HCT116 (cell line): ENCODE data around the gene EIF2S3. TPM values are rescaled to one million over a fixed set of nuclear protein-coding genes. Genes with fewer than 3 reads are reported as not detected.

ENCODE experiments used
- ATAC-seq: fragments of 200-7000 bp; cut with Tn5 transposase; 2 replicates; pipeline ENCODE4 v1.9.1; 2020; ENCODE audit warnings: mild to moderate bottlenecking, moderate library complexity
- BruUV-seq: library from RNA; stranded (reverse); fragments of 400-500 nt; replicated peaks from 2 replicates; lab custom pipeline; 2021; lab: Mats Ljungman, UMichigan
- CTCF ChIA-PET: fragments of 300-600 bp; sonication (Branson Sonifier 250); formaldehyde crosslinking; loops from one replicate; lab custom pipeline; 2021; ENCODE audit warnings: antibody characterized with exemption; lab: Charles Lee
- POLR2A ChIA-PET: fragments of 300-600, 350-600 bp; sonication (Branson Sonifier 250); formaldehyde crosslinking; loops from one replicate; lab custom pipeline; 2021; ENCODE audit warnings: antibody characterized with exemption; lab: Charles Lee
- RAD21 ChIA-PET, 2 experiments: fragments of 300-600 bp; sonication (Branson Sonifier 250); formaldehyde crosslinking; loops; one replicate each; lab custom pipeline; 2023; ENCODE audit warnings: low total read pairs in 2 of 2; ENCODE audit not compliant: uncharacterized antibody in 2 of 2, unreplicated experiment in 2 of 2, low non-redundant PET in 1 of 2; lab: Charles Lee
- DNase-seq: peaks from one replicate; pipeline ENCODE4 v3.0.0-alpha.2; 2010; ENCODE audit warnings: low read depth, low spot score
- H2AFZ ChIP-seq: fragments of 200-600 bp; shearing (Covaris generic), sonication (generic); 2 replicates; pipeline ENCODE4 v1.6.1; 2017; ENCODE audit warnings: low read depth, mixed run types, mixed read lengths, antibody characterized with exemption, low read length; ENCODE audit not compliant: poor library complexity, severe bottlenecking
- H3K27ac ChIP-seq: 2 replicates; pipeline ENCODE4 v1.5.1; 2012; ENCODE audit warnings: low read depth, low read length
- H3K27me3 ChIP-seq: fragments of 200-600 bp; sonication (generic); 2 replicates; pipeline ENCODE4 v1.6.1; 2016; ENCODE audit warnings: mixed run types, low read length, mixed read lengths; ENCODE audit not compliant: insufficient read depth
- H3K36me3 ChIP-seq, 2 experiments: fragments of 200-500 bp in 1 of 2; fragments of 200-600 bp in 1 of 2; sonication (Bioruptor generic) in 1 of 2; sonication (generic) in 1 of 2; 2 replicates each; pipeline versions ENCODE4 v1.5.1 to v1.6.1; 2014 to 2016; ENCODE audit warnings: low read length in 2 of 2, inconsistent platforms in 1 of 2, mixed read lengths in 1 of 2, mixed run types in 1 of 2; ENCODE audit not compliant: insufficient read depth in 2 of 2, control insufficient read depth in 1 of 2
- H3K4me1 ChIP-seq, 2 experiments: fragments of 200-600 bp in 1 of 2; sonication (generic) in 1 of 2; 2 replicates each; pipeline versions ENCODE4 v1.5.1 to v1.6.1; 2012 to 2017; ENCODE audit warnings: low read length in 2 of 2, inconsistent platforms in 1 of 2, mild to moderate bottlenecking in 1 of 2, mixed read lengths in 1 of 2, mixed run types in 1 of 2, moderate library complexity in 1 of 2; ENCODE audit not compliant: insufficient read depth in 2 of 2, control insufficient read depth in 1 of 2
- H3K4me2 ChIP-seq: fragments of 200-600 bp; sonication (generic); 2 replicates; pipeline ENCODE4 v1.6.1; 2017; ENCODE audit warnings: mixed run types, low read length, mixed read lengths
- H3K4me3 ChIP-seq, 2 experiments: fragments of 200-600 bp in 1 of 2; sonication (generic) in 1 of 2; replicated peaks in 1 of 2; 2 replicates each; pipeline ENCODE4 v1.5.1; 2011 to 2016; ENCODE audit warnings: low read length in 2 of 2, control low read depth in 1 of 2, low read depth in 1 of 2, mild to moderate bottlenecking in 1 of 2, mixed read lengths in 1 of 2, mixed run types in 1 of 2
- H3K79me2 ChIP-seq: fragments of 200-600 bp; sonication (generic); 2 replicates; pipeline ENCODE4 v1.6.1; 2017; ENCODE audit warnings: mild to moderate bottlenecking, mixed run types, low read length, moderate library complexity, mixed read lengths; ENCODE audit not compliant: insufficient read depth
- H3K9ac ChIP-seq: fragments of 200-600 bp; sonication (generic); 2 replicates; pipeline ENCODE4 v1.6.1; 2016; ENCODE audit warnings: low read length, mixed read lengths
- H3K9me2 ChIP-seq: fragments of 200-600 bp; sonication (generic), shearing (Covaris generic); 2 replicates; pipeline ENCODE4 v1.6.1; 2017; ENCODE audit warnings: mixed run types, mild to moderate bottlenecking, moderate library complexity; ENCODE audit not compliant: insufficient read depth
- H3K9me3 ChIP-seq, 2 experiments: fragments of 200-500 bp in 1 of 2; fragments of 200-600 bp in 1 of 2; sonication (Bioruptor generic) in 1 of 2; sonication (generic) in 1 of 2; 2 replicates each; pipeline ENCODE4 v1.6.1; 2014 to 2017; ENCODE audit warnings: low read length in 2 of 2, mixed read lengths in 2 of 2, inconsistent platforms in 1 of 2, low read depth in 1 of 2, mild to moderate bottlenecking in 1 of 2, mixed run types in 1 of 2, moderate library complexity in 1 of 2; ENCODE audit not compliant: control insufficient read depth in 1 of 2, insufficient read depth in 1 of 2
- H4K20me1 ChIP-seq: fragments of 200-600 bp; sonication (generic), shearing (Covaris generic); 2 replicates; pipeline ENCODE4 v1.6.1; 2017; ENCODE audit warnings: mixed run types, mild to moderate bottlenecking, moderate library complexity; ENCODE audit not compliant: insufficient read depth
- CBX3 ChIP-seq: IDR thresholded peaks from 2 replicates; pipeline ENCODE4 v1.6.1; 2012; ENCODE audit warnings: low read depth
- CTCF ChIP-seq, 3 experiments: fragments of 200-600 bp in 1 of 3; sonication (generic) in 1 of 3; IDR thresholded peaks in 2 of 3; conservative IDR thresholded peaks in 1 of 3; 2 replicates each; pipeline ENCODE4 v1.5.1; 2012 to 2017; ENCODE audit warnings: low read depth in 2 of 3, low read length in 2 of 3, antibody characterized with exemption in 1 of 3, borderline replicate concordance in 1 of 3, control low read depth in 1 of 3, mild to moderate bottlenecking in 1 of 3, mixed read lengths in 1 of 3, mixed run types in 1 of 3, moderate library complexity in 1 of 3; ENCODE audit not compliant: insufficient read depth in 1 of 3
- EGR1 ChIP-seq: IDR thresholded peaks from 2 replicates; pipeline ENCODE4 v1.6.1; 2012; ENCODE audit warnings: low read depth
- FOSL1 ChIP-seq: IDR thresholded peaks from 2 replicates; pipeline ENCODE4 v1.6.1; 2012; ENCODE audit warnings: low read depth
- JUND ChIP-seq: IDR thresholded peaks from 2 replicates; pipeline ENCODE4 v1.6.1; 2012
- POLR2AphosphoS5 ChIP-seq: IDR thresholded peaks from 2 replicates; pipeline ENCODE4 v1.6.1; 2011; ENCODE audit warnings: mild to moderate bottlenecking, low read depth, low read length, moderate library complexity
- RAD21 ChIP-seq: IDR thresholded peaks from 2 replicates; pipeline ENCODE4 v1.6.1; 2012; ENCODE audit warnings: low read depth, mild to moderate bottlenecking
- REST ChIP-seq: IDR thresholded peaks from 2 replicates; pipeline ENCODE4 v1.6.1; 2012; ENCODE audit warnings: low read depth
- SIN3A ChIP-seq: IDR thresholded peaks from 2 replicates; pipeline ENCODE4 v1.6.1; 2012; ENCODE audit warnings: low read depth
- SP1 ChIP-seq: IDR thresholded peaks from 2 replicates; pipeline ENCODE4 v1.6.1; 2012; ENCODE audit warnings: low read depth
- TCF7L2 ChIP-seq: IDR thresholded peaks from 2 replicates; pipeline ENCODE4 v1.7.0; 2011; ENCODE audit warnings: borderline replicate concordance, inconsistent platforms; ENCODE audit not compliant: insufficient read depth, insufficient read length; ENCODE audit errors: extremely low read depth
- ZFX ChIP-seq: fragments of 450-650 bp; IDR thresholded peaks from 2 replicates; pipeline ENCODE4 v1.6.1; 2017
- ZNF274 ChIP-seq: fragments of 200-500 bp; sonication (Bioruptor generic); IDR thresholded peaks from 2 replicates; pipeline ENCODE4 v1.6.1; 2014; ENCODE audit warnings: mild to moderate bottlenecking, low read depth, low read length, inconsistent platforms
- intact Hi-C: fragments of 100-400 bp; cut with micrococcal nuclease; formaldehyde crosslinking; loops from 2 replicates; pipeline ENCODE4 v1.10.0; 2022
- total RNA-seq: library from RNA; stranded (reverse); gene quantifications from one replicate; pipeline ENCODE4 v1.2.1, GENCODE V29; 2021; ENCODE audit not compliant: unreplicated experiment
- TF ChIP-seq, protein P1 (sequence below): IDR thresholded peaks from 2 replicates; pipeline ENCODE4 v1.6.1; 2012
- TF ChIP-seq, protein P2 (sequence below): IDR thresholded peaks from 2 replicates; pipeline ENCODE4 v1.6.1; 2012

Gene EIF2S3
- total RNA-seq, 1 experiment from 2014 or later = 273 TPM

DNA sequence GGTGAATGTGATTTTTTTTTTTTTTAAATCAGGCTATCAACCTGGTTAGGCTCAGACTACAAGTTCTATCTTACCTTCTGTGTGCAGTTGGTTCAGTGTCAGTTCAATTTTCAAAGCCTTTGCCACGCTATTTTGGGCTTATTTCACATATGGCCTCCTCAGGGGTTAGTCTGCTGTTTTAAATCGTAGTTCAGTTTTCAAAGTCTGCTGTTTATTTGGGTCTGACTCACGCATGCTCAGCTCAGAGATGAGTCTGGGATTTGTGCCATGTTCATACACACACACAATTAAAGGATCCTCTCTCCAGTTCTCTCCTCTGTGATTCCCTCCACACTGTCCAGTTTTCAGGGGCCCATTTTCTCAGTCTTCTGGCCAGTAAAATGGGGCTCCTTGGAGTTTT is 62.5 kb downstream of the EIF2S3 start:
- Histone ChIP-seq H3K4me2 (peak overlapping the region; percentile 41), H2AFZ (peak overlapping the region; percentile 32), H3K36me3 (no peaks in the 10 kb centered on the region), H3K27ac (no peak overlapping the region), H3K27me3 (no peaks in the 10 kb centered on the region), H3K9ac (no peak overlapping the region), H3K9me2 (no peaks in the 10 kb centered on the region), H3K4me3 (no peak overlapping the region), H3K79me2 (no peaks in the 10 kb centered on the region), H4K20me1 (no peaks in the 10 kb centered on the region), H3K9me3 (no peaks in the 10 kb centered on the region), H3K4me1 (peaks cover 6 to 7% of the 10 kb centered on the region in 2 experiments)
- ChIA-PET RAD21 (no interaction called here), POLR2A (no interaction called here), CTCF (no interaction called here)
- no TSS peak for BruUV-seq
- DNase-seq (no peak), ATAC-seq (no peak)
- intact Hi-C loops = no loop called here
- TF ChIP-seq, protein P1, sequence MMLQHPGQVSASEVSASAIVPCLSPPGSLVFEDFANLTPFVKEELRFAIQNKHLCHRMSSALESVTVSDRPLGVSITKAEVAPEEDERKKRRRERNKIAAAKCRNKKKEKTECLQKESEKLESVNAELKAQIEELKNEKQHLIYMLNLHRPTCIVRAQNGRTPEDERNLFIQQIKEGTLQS = no peak

DNA sequence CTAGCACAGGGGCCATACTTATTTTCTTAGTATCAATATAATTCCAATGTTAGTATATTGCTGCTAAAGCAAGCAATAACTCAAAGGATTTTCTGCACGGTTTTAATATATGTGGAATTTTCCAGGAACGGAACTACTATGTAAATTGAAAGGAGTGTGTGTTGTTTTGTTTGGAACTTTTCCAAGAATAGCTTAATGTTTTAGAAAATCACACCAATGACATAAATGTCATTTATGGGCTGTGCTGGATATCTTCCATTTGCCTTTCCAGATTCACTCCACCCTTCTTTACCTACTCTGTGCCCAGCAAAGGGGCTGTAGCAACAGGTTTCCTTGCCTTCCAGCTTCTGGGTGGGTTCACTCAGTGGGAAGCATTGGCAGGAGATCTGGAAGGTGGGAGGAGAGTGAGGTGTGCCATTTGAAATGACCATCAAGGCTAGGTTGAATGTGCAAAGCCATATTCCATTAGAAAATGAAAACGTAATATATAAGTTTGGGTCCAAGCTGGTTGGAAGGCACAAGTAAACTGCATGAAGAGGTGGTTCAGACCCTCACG is 69.6 kb downstream of the EIF2S3 start:
- ATAC-seq (no peak), DNase-seq (no peak)
- Histone ChIP-seq H3K27me3 (no peaks in the 10 kb centered on the region), H3K9ac (no peak overlapping the region), H2AFZ (no peak overlapping the region), H3K27ac (no peak overlapping the region), H3K9me3 (no peaks in the 10 kb centered on the region), H3K9me2 (no peaks in the 10 kb centered on the region), H3K4me1 (no peaks in the 10 kb centered on the region; a peak in 1 of 4 replicates), H3K4me3 (no peak overlapping the region), H3K4me2 (no peak overlapping the region), H4K20me1 (no peaks in the 10 kb centered on the region), H3K79me2 (no peaks in the 10 kb centered on the region), H3K36me3 (no peaks in the 10 kb centered on the region)
- CTCF ChIA-PET = no interaction called here
- RAD21 ChIA-PET = no interaction called here
- intact Hi-C loops = no loop called here
- BruUV-seq = no TSS peak
- POLR2A ChIA-PET = no interaction called here
- TF ChIP-seq, protein P1 = no peak
- no peak for TF ChIP-seq SP1
- TF ChIP-seq RAD21 = no peak
- TF ChIP-seq FOSL1 = no peak
- TF ChIP-seq CTCF (IDR thresholded peaks at IDR 0.05 in 2 of 3, conservative IDR thresholded peaks at IDR 0.05 in 1 of 3; ENCODE audit: borderline replicate concordance in 1 of 3, insufficient read depth in 1 of 3, low read depth in 2 of 3, low read length in 2 of 3) = no peak
- TF ChIP-seq JUND = no peak
- TF ChIP-seq ZFX = no peak
- no peak for TF ChIP-seq POLR2AphosphoS5
- TF ChIP-seq EGR1 = no peak
- no peak for TF ChIP-seq TCF7L2
- no peak for TF ChIP-seq REST
- TF ChIP-seq SIN3A = no peak
- TF ChIP-seq CBX3 = no peak
- TF ChIP-seq ZNF274 = no peak
- TF ChIP-seq, protein P2, sequence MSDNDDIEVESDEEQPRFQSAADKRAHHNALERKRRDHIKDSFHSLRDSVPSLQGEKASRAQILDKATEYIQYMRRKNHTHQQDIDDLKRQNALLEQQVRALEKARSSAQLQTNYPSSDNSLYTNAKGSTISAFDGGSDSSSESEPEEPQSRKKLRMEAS = no peak
